ENCODE results near the gene MAP3K6. TPM values are rescaled to one million over a fixed set of nuclear protein-coding genes. Genes with fewer than 3 reads are reported as not detected.

MAP3K6 gene
- polyA plus RNA-seq, 1 donor from 2014 or later = 3.9 TPM

GRCh38 chr1:27372022-27372807 is 5.5 kb upstream of the MAP3K6 start:
- peaks cover 17 to 33% (median 22%) of the 10 kb centered on the region in 3 donors for H3K4me1 Mint-ChIP-seq
- no peaks in the 10 kb centered on the region for H3K36me3 Mint-ChIP-seq
- no peaks in the 10 kb centered on the region for H3K27me3 Mint-ChIP-seq
- H3K27ac Mint-ChIP-seq = peak overlapping the region in 2 of 3 donors; percentile 27 to 51
- H3K9me3 Mint-ChIP-seq = no peaks in the 10 kb centered on the region
- H3K4me3 Mint-ChIP-seq = peak overlapping the region in 2 of 4 donors; percentile 51 to 59

GRCh38 chr1:27368869-27369582 is 2.3 kb upstream of the MAP3K6 start:
- peak overlapping the region in 3 of 4 donors; percentile 67 to 90 (median 86) for H3K4me3 Mint-ChIP-seq
- peak overlapping the region; percentile 7 to 85 (median 78) for H3K27ac Mint-ChIP-seq
- H3K4me1 Mint-ChIP-seq = peaks cover 26 to 47% (median 33%) of the 10 kb centered on the region in 3 donors
- H3K27me3 Mint-ChIP-seq = no peaks in the 10 kb centered on the region
- no peaks in the 10 kb centered on the region for H3K36me3 Mint-ChIP-seq
- H3K9me3 Mint-ChIP-seq = no peaks in the 10 kb centered on the region

- H3K4me3 Mint-ChIP-seq = peak overlapping the region; percentile 73 to 91 (median 77)
- H3K36me3 Mint-ChIP-seq = no peaks in the 10 kb centered on the region
- H3K27me3 Mint-ChIP-seq = no peaks in the 10 kb centered on the region
- H3K4me1 Mint-ChIP-seq = peaks cover 24 to 43% (median 30%) of the 10 kb centered on the region in 3 donors
- H3K9me3 Mint-ChIP-seq = no peaks in the 10 kb centered on the region
- no peak overlapping the region for H3K27ac Mint-ChIP-seq
Measured at GRCh38 chr1:27367160-27367650, 444 bp upstream of the MAP3K6 start.

GRCh38 chr1:27366113-27366410 is 699 bp downstream of the MAP3K6 start:
- Mint-ChIP-seq H3K27me3 (no peaks in the 10 kb centered on the region), H3K9me3 (no peaks in the 10 kb centered on the region), H3K4me3 (peak overlapping the region; percentile 83 to 96 (median 91)), H3K36me3 (no peaks in the 10 kb centered on the region), H3K27ac (peak overlapping the region in 1 of 3 donors; percentile 61), H3K4me1 (peaks cover 22 to 37% (median 26%) of the 10 kb centered on the region in 3 donors)

GRCh38 chr1:27365372-27366112 is 1.2 kb downstream of the MAP3K6 start:
- Mint-ChIP-seq H3K36me3 (no peaks in the 10 kb centered on the region), H3K9me3 (no peaks in the 10 kb centered on the region), H3K4me1 (peaks cover 22 to 34% (median 26%) of the 10 kb centered on the region in 3 donors), H3K27me3 (no peaks in the 10 kb centered on the region), H3K4me3 (peak overlapping the region; percentile 83 to 96 (median 91)), H3K27ac (peak overlapping the region in 2 of 3 donors; percentile 16 to 61)

GRCh38 chr1:27364696-27365371 is 1.9 kb downstream of the MAP3K6 start:
- H3K9me3 Mint-ChIP-seq = no peaks in the 10 kb centered on the region
- H3K4me3 Mint-ChIP-seq = peak overlapping the region; percentile 83 to 96 (median 91)
- H3K27me3 Mint-ChIP-seq = peaks cover 2% of the 10 kb centered on the region
- H3K4me1 Mint-ChIP-seq = peaks cover 25 to 36% (median 28%) of the 10 kb centered on the region in 3 donors
- no peaks in the 10 kb centered on the region for H3K36me3 Mint-ChIP-seq
- H3K27ac Mint-ChIP-seq = peak overlapping the region in 1 of 3 donors; percentile 61

GRCh38 chr1:27363766-27364695 is 2.7 kb downstream of the MAP3K6 start:
- peak overlapping the region in 3 of 4 donors; percentile 12 to 58 (median 41) for H3K4me3 Mint-ChIP-seq
- no peaks in the 10 kb centered on the region for H3K9me3 Mint-ChIP-seq
- H3K36me3 Mint-ChIP-seq = no peaks in the 10 kb centered on the region
- H3K27me3 Mint-ChIP-seq = peaks cover 2% of the 10 kb centered on the region
- peak overlapping the region in 1 of 3 donors; percentile 45 for H3K27ac Mint-ChIP-seq
- peaks cover 23 to 34% (median 24%) of the 10 kb centered on the region in 3 donors for H3K4me1 Mint-ChIP-seq

GRCh38 chr1:27361553-27361952 is 5.2 kb downstream of the MAP3K6 start:
- Mint-ChIP-seq H3K4me3 (peak overlapping the region; percentile 12 to 70 (median 42)), H3K4me1 (peaks cover 25 to 32% (median 29%) of the 10 kb centered on the region in 3 donors), H3K27ac (peak overlapping the region in 1 of 3 donors; percentile 47)

GRCh38 chr1:27361044-27361402 is 5.7 kb downstream of the MAP3K6 start:
- peaks cover 25 to 33% (median 32%) of the 10 kb centered on the region in 3 donors for H3K4me1 Mint-ChIP-seq

More at GRCh38 chr1:27361553-27361952, 5.2 kb downstream of the MAP3K6 start:
- no peaks in the 10 kb centered on the region for H3K36me3 Mint-ChIP-seq
- H3K9me3 Mint-ChIP-seq = no peaks in the 10 kb centered on the region
- peaks cover 2% of the 10 kb centered on the region for H3K27me3 Mint-ChIP-seq

GRCh38 chr1:27360159-27361043 is 6.4 kb downstream of the MAP3K6 start:
- H3K27me3 Mint-ChIP-seq = peaks cover 2% of the 10 kb centered on the region
- no peaks in the 10 kb centered on the region for H3K9me3 Mint-ChIP-seq
- peaks cover 25 to 39% (median 32%) of the 10 kb centered on the region in 3 donors for H3K4me1 Mint-ChIP-seq
- H3K4me3 Mint-ChIP-seq = peak overlapping the region; percentile 12 to 86 (median 75)
- H3K36me3 Mint-ChIP-seq = no peaks in the 10 kb centered on the region
- no peak overlapping the region for H3K27ac Mint-ChIP-seq

More at GRCh38 chr1:27361044-27361402, 5.7 kb downstream of the MAP3K6 start:
- Mint-ChIP-seq H3K36me3 (no peaks in the 10 kb centered on the region), H3K9me3 (no peaks in the 10 kb centered on the region), H3K27me3 (peaks cover 2% of the 10 kb centered on the region), H3K27ac (no peak overlapping the region), H3K4me3 (peak overlapping the region; percentile 12 to 86 (median 75))

- H3K27me3 Mint-ChIP-seq = peaks cover 2% of the 10 kb centered on the region
- no peaks in the 10 kb centered on the region for H3K36me3 Mint-ChIP-seq
- H3K4me3 Mint-ChIP-seq = peak overlapping the region; percentile 12 to 86 (median 75)
- no peaks in the 10 kb centered on the region for H3K9me3 Mint-ChIP-seq
- peaks cover 20 to 35% (median 29%) of the 10 kb centered on the region in 3 donors for H3K4me1 Mint-ChIP-seq
- H3K27ac Mint-ChIP-seq = no peak overlapping the region
Measured at GRCh38 chr1:27359822-27360158, 7.0 kb downstream of the MAP3K6 start.

GRCh38 chr1:27358928-27359313 is 7.8 kb downstream of the MAP3K6 start:
- H3K4me3 Mint-ChIP-seq = peak overlapping the region; percentile 12 to 77 (median 67)
- H3K9me3 Mint-ChIP-seq = no peaks in the 10 kb centered on the region

More at GRCh38 chr1:27358928-27359313, 7.8 kb downstream of the MAP3K6 start:
- no peaks in the 10 kb centered on the region for H3K36me3 Mint-ChIP-seq
- peak overlapping the region in 2 of 3 donors; percentile 23 to 85 for H3K27ac Mint-ChIP-seq
- peaks cover 2% of the 10 kb centered on the region for H3K27me3 Mint-ChIP-seq
- peaks cover 17 to 32% (median 29%) of the 10 kb centered on the region in 3 donors for H3K4me1 Mint-ChIP-seq

All from IgD-negative memory B cell (primary cell).